Stomach (tissue), 9 donors: Measurements from ENCODE around the gene KCNJ16. TPM values are rescaled to one million over a fixed set of nuclear protein-coding genes. Genes with fewer than 3 reads are reported as not detected.

Source experiments
- DNase-seq, 2 donors: peaks; one replicate each; pipeline versions ENCODE4 v3.0.0 to v3.0.0-alpha.2; 2013 to 2019
- H3K27ac ChIP-seq, 5 donors: fragments of 200-600 bp in 4 of 5; sonication (generic) in 4 of 5; one replicate each; pipeline ENCODE4 v1.5.1; 2013 to 2019; ENCODE audit warnings: mild to moderate bottlenecking in 1 of 5, moderate library complexity in 1 of 5
- H3K27me3 ChIP-seq, 3 donors: fragments of 200-600 bp; sonication (generic); one replicate each; pipeline ENCODE4 v1.5.1; 2017 to 2019; ENCODE audit warnings: mixed run types in 1 of 3
- H3K36me3 ChIP-seq, 4 donors: fragments of 200-600 bp; sonication (generic); 1 replicate in 3 of 4; 2 replicates in 1 of 4; pipeline ENCODE4 v1.5.1; 2016 to 2019
- H3K4me1 ChIP-seq, 4 donors: fragments of 200-600 bp; sonication (generic); one replicate each; pipeline ENCODE4 v1.5.1; 2016 to 2019
- H3K4me3 ChIP-seq, 4 donors: fragments of 200-600 bp; sonication (generic) in 3 of 4; one replicate each; pipeline ENCODE4 v1.5.1; 2016 to 2019; ENCODE audit warnings: mild to moderate bottlenecking in 1 of 4
- H3K9me3 ChIP-seq, 4 donors: fragments of 200-600 bp; sonication (generic); one replicate each; pipeline ENCODE4 v1.5.1; 2016 to 2019
- EP300 ChIP-seq: sonication (generic); formaldehyde crosslinking; IDR thresholded peaks from one replicate; pipeline ENCODE4 v1.6.1; 2017; ENCODE audit warnings: antibody characterized with exemption
- POLR2A ChIP-seq, 4 donors: fragments of 450-650 bp; IDR thresholded peaks; one replicate each; pipeline ENCODE4 v1.6.1; 2016; ENCODE audit warnings: antibody characterized with exemption in 4 of 4, control low read depth in 2 of 4, mild to moderate bottlenecking in 1 of 4, moderate library complexity in 1 of 4
- POLR2AphosphoS5 ChIP-seq, 3 donors: sonication (generic); formaldehyde crosslinking; IDR thresholded peaks; one replicate each; pipeline ENCODE4 v1.6.1; 2016; ENCODE audit warnings: antibody characterized with exemption in 3 of 3
- WGBS, 5 donors: extraction: QIAGEN DNeasy Blood & Tissue Kit in 3 of 5; methylation state at CpG; one replicate each; pipeline versions ENCODE4 v1.1.5 to v1.1.7; 2013 to 2018; 5-methylcytosine and 5-hydroxymethylcytosine counted together
- intact Hi-C: fragments of 100-400 bp; cut with DNase I; formaldehyde crosslinking; loops from one replicate; pipeline ENCODE4 v1.15.1; 2023; ENCODE audit warnings: low total_unique reads
- polyA plus RNA-seq, 3 donors: library from polyadenylated mRNA; stranded (reverse); fragments of 200-250 nt; gene quantifications; one replicate each; pipeline ENCODE4 v1.2.3, GENCODE V29; 2013
- total RNA-seq, 5 donors: library from RNA; depleted of rRNA; stranded (reverse); fragments of >200 nt; gene quantifications; one replicate each; pipeline versions ENCODE4 v1.1.0 to v1.2.3, GENCODE V29; 2014 to 2016
- TF ChIP-seq, protein P1 (sequence below), 7 experiments: fragments of 450-650 bp in 4 of 7; fragments of 200-600 bp in 3 of 7; sonication (generic) in 3 of 7; IDR thresholded peaks; one replicate each; pipeline ENCODE4 v1.5.1; 2016 to 2019; ENCODE audit warnings: antibody characterized with exemption in 7 of 7, control low read depth in 2 of 7, mild to moderate bottlenecking in 1 of 7
- donor health status: healthy with polysubstance abuse.
- donor health status: Bipolar disorder and iron deficiency.
- donor health status: healthy.

KCNJ16 gene
- total and polyA plus RNA-seq, 8 donors, result 5.9 to 135 (median 12.9) TPM; not detected in 1

DNA sequence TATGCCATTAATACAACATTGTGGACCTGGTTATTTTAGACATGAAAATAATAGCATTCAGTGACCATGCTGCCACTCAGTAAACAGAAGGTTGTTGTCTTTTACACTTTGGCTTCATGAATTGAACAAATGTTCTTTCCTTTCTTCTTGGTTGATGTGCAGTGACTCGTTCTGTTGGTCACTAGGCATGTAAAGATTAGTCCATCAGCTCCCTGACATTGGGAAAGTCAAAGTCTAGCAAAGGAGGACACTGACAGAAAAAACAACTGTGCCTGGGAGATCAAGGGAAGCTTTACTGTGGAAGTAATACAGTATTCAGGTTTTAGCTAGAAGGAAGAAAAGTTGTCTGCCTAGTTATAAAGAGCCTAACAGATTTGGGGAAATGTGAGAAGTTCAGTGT, 6.9 kb downstream of the KCNJ16 start:
- no peak overlapping the region for H3K4me3 ChIP-seq
- no peak for DNase-seq
- no peaks in the 10 kb centered on the region for H3K9me3 ChIP-seq
- 33 to 54% (median 35%) methylated on average over 1 of the region's 1 CpG for WGBS, 5 donors
- TF ChIP-seq EP300 (no peak), POLR2AphosphoS5 (IDR thresholded peaks at IDR 0.05) (no peak), POLR2A (IDR thresholded peaks at IDR 0.05) (no peak)
- TF ChIP-seq, protein P1, sequence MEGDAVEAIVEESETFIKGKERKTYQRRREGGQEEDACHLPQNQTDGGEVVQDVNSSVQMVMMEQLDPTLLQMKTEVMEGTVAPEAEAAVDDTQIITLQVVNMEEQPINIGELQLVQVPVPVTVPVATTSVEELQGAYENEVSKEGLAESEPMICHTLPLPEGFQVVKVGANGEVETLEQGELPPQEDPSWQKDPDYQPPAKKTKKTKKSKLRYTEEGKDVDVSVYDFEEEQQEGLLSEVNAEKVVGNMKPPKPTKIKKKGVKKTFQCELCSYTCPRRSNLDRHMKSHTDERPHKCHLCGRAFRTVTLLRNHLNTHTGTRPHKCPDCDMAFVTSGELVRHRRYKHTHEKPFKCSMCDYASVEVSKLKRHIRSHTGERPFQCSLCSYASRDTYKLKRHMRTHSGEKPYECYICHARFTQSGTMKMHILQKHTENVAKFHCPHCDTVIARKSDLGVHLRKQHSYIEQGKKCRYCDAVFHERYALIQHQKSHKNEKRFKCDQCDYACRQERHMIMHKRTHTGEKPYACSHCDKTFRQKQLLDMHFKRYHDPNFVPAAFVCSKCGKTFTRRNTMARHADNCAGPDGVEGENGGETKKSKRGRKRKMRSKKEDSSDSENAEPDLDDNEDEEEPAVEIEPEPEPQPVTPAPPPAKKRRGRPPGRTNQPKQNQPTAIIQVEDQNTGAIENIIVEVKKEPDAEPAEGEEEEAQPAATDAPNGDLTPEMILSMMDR (IDR thresholded peaks at IDR 0.05), result no peak
- intact Hi-C loops, result no loop called here
- no peaks in the 10 kb centered on the region for H3K36me3 ChIP-seq
- H3K27me3 ChIP-seq, result no peaks in the 10 kb centered on the region
- no peak overlapping the region for H3K27ac ChIP-seq
- peaks cover 0 to 19% (median 5%) of the 10 kb centered on the region in 4 donors for H3K4me1 ChIP-seq

DNA sequence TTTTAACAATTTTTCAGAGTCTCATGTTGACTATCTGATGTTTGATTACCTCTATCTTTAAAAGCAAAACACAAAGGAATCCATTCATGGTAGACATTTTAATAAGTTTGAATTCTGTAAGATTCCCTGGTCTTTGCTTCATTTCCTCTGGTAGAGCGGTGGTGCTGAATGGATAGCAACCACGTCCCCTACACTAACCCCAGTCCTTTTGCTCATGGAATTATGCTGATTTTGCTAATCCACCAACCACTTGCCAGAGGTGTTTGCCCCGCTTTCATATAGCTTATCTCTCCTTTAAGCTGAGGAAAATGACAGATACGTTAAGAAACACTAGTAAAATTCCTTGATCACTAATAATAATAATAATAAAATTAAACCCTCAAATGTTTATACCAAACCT, 9.5 kb downstream of the KCNJ16 start:
- intact Hi-C loops, result no loop called here
- Histone ChIP-seq H3K36me3 (no peaks in the 10 kb centered on the region), H3K27ac (no peak overlapping the region), H3K4me3 (no peak overlapping the region), H3K27me3 (no peaks in the 10 kb centered on the region), H3K9me3 (no peaks in the 10 kb centered on the region), H3K4me1 (peaks cover 0 to 27% (median 9%) of the 10 kb centered on the region in 4 donors)
- peak in 1 of 2 donors; percentile 30 for DNase-seq
- 46 to 65% (median 54%) methylated on average over 4 of the region's 4 CpGs for WGBS, 5 donors
- TF ChIP-seq, protein P1 (IDR thresholded peaks at IDR 0.05), result no peak
- TF ChIP-seq POLR2AphosphoS5 (IDR thresholded peaks at IDR 0.05) (no peak), POLR2A (IDR thresholded peaks at IDR 0.05) (no peak), EP300 (no peak)

DNA sequence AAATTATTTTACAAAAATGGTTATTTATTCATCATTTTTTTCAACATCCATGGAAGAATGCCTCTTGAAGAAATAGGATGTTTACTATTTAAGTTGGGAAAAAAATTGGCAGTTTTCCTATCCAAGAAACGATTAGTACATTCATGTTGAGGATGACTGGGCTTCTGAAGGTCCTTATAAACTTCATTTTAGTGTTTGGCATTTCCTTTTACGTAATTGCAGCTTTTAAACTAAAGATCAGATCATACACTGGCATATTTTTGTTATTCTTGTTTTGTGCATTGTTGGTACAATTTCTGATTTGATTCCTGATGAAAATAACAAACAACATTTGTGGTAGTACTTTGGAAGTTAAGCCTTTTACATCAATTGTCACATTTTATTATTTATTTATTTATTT, 11.5 kb downstream of the KCNJ16 start:
- intact Hi-C loops, result no loop called here
- no peak overlapping the region for H3K4me3 ChIP-seq
- peaks cover 0 to 33% (median 8%) of the 10 kb centered on the region in 4 donors for H3K4me1 ChIP-seq
- H3K27me3 ChIP-seq, result no peaks in the 10 kb centered on the region
- no peak for DNase-seq
- no peak for TF ChIP-seq POLR2AphosphoS5 (IDR thresholded peaks at IDR 0.05)
- TF ChIP-seq POLR2A (IDR thresholded peaks at IDR 0.05), result no peak
- TF ChIP-seq EP300, result no peak
- TF ChIP-seq, protein P1 (IDR thresholded peaks at IDR 0.05), result no peak
- H3K27ac ChIP-seq, result no peak overlapping the region
- H3K36me3 ChIP-seq, result no peaks in the 10 kb centered on the region
- H3K9me3 ChIP-seq, result no peaks in the 10 kb centered on the region
- 50 to 62% (median 58%) methylated on average over 2 of the region's 2 CpGs for WGBS, 5 donors

DNA sequence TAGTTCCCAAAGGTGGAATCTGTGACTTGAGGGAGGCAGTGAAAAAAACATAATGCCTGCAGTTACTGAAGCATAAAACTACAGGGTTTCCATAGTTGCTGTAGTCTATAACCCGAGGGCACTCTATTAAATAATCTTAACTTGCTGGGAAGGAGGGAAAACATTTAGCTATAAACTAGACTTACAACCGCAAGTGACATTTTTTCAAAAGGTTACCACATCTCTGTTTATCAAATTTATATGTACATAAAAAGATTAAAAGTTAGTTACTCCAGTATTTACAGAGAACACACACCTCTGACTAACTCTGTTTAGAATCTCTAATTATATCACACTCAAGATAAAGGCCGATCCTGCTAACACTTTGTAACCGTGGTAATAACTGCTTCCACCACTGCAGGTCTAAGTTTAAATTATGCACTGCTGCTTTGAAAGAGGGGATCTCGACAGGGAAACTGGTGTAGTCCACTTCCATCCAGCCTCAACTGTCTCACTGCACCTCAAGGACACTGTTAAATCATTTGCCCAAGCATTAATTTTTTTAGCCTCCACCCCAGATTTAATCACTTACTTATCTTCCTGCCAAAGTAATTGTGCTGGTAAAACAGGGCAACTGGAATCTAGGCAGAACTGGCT, 14.6 kb downstream of the KCNJ16 start:
- Histone ChIP-seq H3K4me1 (peaks cover 0 to 32% (median 8%) of the 10 kb centered on the region in 4 donors), H3K4me3 (no peak overlapping the region), H3K27me3 (no peaks in the 10 kb centered on the region), H3K27ac (no peak overlapping the region), H3K36me3 (no peaks in the 10 kb centered on the region), H3K9me3 (no peaks in the 10 kb centered on the region)
- peak in 1 of 2 donors; percentile 59 for DNase-seq
- peak in 2 of 3 donors; percentile 18 to 56 for TF ChIP-seq POLR2AphosphoS5 (IDR thresholded peaks at IDR 0.05)
- no peak for TF ChIP-seq EP300
- intact Hi-C loops, result no loop called here
- WGBS, 5 donors, result 20 to 34% (median 27%) methylated on average over 5 of the region's 5 CpGs

DNA sequence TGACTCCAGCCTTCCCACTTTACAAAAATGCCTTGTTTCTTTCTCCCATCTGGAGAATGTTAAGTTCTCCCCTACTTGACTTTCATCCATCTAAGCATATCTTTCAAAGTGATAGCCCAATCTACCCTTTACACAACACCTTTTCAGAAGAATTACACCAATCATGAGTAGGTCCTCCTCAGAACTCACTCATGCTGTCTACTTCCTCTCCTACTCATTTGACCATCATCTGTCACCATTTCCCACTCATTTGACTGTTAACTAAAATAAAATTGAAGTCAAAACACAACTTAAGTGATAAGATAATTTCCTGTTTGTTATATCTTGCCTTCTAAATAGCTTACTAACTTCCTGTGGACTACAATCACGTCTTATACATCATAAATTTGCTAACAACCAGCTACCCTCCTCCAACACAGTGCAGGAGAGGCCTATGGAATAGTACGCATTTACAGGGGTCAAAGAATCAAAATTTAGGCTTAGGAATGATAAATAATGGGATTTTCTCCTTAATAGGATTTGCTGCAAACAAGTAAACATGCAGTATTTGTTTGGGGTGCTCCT, 16.1 kb downstream of the KCNJ16 start:
- Histone ChIP-seq H3K4me3 (no peak overlapping the region), H3K27me3 (no peaks in the 10 kb centered on the region), H3K4me1 (peaks cover 0 to 32% (median 8%) of the 10 kb centered on the region in 4 donors), H3K9me3 (no peaks in the 10 kb centered on the region), H3K27ac (no peak overlapping the region), H3K36me3 (no peaks in the 10 kb centered on the region)
- TF ChIP-seq, protein P1 (IDR thresholded peaks at IDR 0.05), result no peak
- TF ChIP-seq POLR2A (IDR thresholded peaks at IDR 0.05) (no peak), POLR2AphosphoS5 (IDR thresholded peaks at IDR 0.05) (no peak), EP300 (no peak)
- whole genome bisulfite sequencing, 5 donors, result 63 to 70% (median 67%) methylated on average over 2 of the region's 2 CpGs
- intact Hi-C loops, result no loop called here
- DNase-seq, result no peak
